ENCODE results near the gene OR52B6. TPM values are rescaled to one million over a fixed set of nuclear protein-coding genes. Genes with fewer than 3 reads are reported as not detected.

The OR52B6 gene
- total RNA-seq, 1 donor from 2014 or later: not detected

GRCh38 chr11:5603326-5603725 lies 22.6 kb downstream of the OR52B6 start:
- Histone ChIP-seq H3K9me3 (no peaks in the 10 kb centered on the region), H3K4me1 (peaks cover 16% of the 10 kb centered on the region), H3K36me3 (no peaks in the 10 kb centered on the region), H3K4me3 (no peak overlapping the region), H3K27me3 (no peaks in the 10 kb centered on the region), H3K27ac (no peak overlapping the region)
- TF ChIP-seq POLR2AphosphoS5 (IDR thresholded peaks at IDR 0.05; ENCODE audit: insufficient read depth in 1 of 2, low read depth in 1 of 2) (no peak), POLR2A (IDR thresholded peaks at IDR 0.05) (no peak)
- TF ChIP-seq, protein P1, sequence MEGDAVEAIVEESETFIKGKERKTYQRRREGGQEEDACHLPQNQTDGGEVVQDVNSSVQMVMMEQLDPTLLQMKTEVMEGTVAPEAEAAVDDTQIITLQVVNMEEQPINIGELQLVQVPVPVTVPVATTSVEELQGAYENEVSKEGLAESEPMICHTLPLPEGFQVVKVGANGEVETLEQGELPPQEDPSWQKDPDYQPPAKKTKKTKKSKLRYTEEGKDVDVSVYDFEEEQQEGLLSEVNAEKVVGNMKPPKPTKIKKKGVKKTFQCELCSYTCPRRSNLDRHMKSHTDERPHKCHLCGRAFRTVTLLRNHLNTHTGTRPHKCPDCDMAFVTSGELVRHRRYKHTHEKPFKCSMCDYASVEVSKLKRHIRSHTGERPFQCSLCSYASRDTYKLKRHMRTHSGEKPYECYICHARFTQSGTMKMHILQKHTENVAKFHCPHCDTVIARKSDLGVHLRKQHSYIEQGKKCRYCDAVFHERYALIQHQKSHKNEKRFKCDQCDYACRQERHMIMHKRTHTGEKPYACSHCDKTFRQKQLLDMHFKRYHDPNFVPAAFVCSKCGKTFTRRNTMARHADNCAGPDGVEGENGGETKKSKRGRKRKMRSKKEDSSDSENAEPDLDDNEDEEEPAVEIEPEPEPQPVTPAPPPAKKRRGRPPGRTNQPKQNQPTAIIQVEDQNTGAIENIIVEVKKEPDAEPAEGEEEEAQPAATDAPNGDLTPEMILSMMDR (IDR thresholded peaks at IDR 0.05): no peak
- DNase-seq (ENCODE audit: extremely low spot score in 2 of 2): no peak
- intact Hi-C loops (cut with DNase I): no loop called here

DNA sequence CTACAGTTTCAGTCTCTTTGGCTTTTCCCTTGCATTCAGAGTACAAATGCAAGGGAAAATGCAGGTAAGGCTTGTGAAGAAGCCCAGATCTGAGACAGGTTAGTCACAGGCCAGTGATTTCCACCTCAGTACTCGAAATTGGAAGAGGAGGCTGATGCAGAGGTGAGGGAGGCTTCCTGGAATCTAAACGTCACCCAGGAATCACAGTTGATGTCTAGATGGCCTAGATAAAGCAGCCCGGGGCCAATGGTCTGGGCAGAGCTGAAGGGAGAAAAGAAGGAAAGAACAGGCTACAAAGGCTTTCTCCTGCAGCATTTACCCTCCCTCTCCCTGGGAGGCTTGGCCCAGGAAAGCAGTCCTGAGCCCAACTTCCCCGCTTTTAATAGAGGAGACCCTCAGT lies 24.2 kb downstream of the OR52B6 start:
- TF ChIP-seq, protein P1 (IDR thresholded peaks at IDR 0.05): no peak
- no peak for TF ChIP-seq POLR2A (IDR thresholded peaks at IDR 0.05)
- no peak for TF ChIP-seq POLR2AphosphoS5 (IDR thresholded peaks at IDR 0.05; ENCODE audit: insufficient read depth in 1 of 2, low read depth in 1 of 2)
- H3K4me1 ChIP-seq: peaks cover 11% of the 10 kb centered on the region
- H3K36me3 ChIP-seq: no peaks in the 10 kb centered on the region
- H3K27me3 ChIP-seq: no peaks in the 10 kb centered on the region
- H3K9me3 ChIP-seq: no peaks in the 10 kb centered on the region
- intact Hi-C loops (cut with DNase I): no loop called here
- H3K4me3 ChIP-seq: no peak overlapping the region
- no peak for DNase-seq (ENCODE audit: extremely low spot score in 2 of 2)
- no peak overlapping the region for H3K27ac ChIP-seq

- no peaks in the 10 kb centered on the region for H3K9me3 ChIP-seq
- no peaks in the 10 kb centered on the region for H3K27me3 ChIP-seq
- peaks cover 1% of the 10 kb centered on the region for H3K4me1 ChIP-seq
- no peak overlapping the region for H3K4me3 ChIP-seq
- intact Hi-C loops (cut with DNase I): no loop called here
- H3K36me3 ChIP-seq: no peaks in the 10 kb centered on the region
- DNase-seq (ENCODE audit: extremely low spot score in 2 of 2): no peak
- no peak for TF ChIP-seq POLR2A (IDR thresholded peaks at IDR 0.05)
- TF ChIP-seq, protein P1 (IDR thresholded peaks at IDR 0.05): no peak
- TF ChIP-seq POLR2AphosphoS5 (IDR thresholded peaks at IDR 0.05; ENCODE audit: insufficient read depth in 1 of 2, low read depth in 1 of 2): no peak
- no peak overlapping the region for H3K27ac ChIP-seq
These were observed 25.2 kb downstream of the OR52B6 start for GRCh38 chr11:5605849-5606248.

DNA sequence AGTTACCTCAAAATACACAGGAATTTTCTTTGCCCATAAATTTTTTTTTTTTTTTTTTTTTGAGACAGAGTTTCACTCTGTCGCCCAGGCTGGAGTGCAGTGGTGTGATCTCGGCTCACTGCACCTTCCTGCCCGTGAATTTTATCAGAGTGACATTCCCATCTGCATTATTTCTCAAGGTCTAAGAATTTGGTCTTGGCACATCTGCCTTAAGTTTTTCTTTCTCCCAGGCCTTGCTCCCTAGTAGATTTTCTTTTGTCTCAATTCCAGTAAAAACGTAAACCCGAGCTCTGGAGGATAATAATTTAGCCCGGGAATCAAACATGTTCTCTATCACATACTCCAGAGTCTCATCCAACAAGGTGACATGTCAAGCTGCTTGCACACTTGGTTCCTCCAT lies 28.1 kb downstream of the OR52B6 start:
- no peaks in the 10 kb centered on the region for H3K27me3 ChIP-seq
- no peaks in the 10 kb centered on the region for H3K9me3 ChIP-seq
- no peak overlapping the region for H3K4me3 ChIP-seq
- H3K36me3 ChIP-seq: no peaks in the 10 kb centered on the region
- H3K27ac ChIP-seq: no peak overlapping the region
- TF ChIP-seq POLR2AphosphoS5 (IDR thresholded peaks at IDR 0.05; ENCODE audit: insufficient read depth in 1 of 2, low read depth in 1 of 2): no peak
- no peak for TF ChIP-seq POLR2A (IDR thresholded peaks at IDR 0.05)
- TF ChIP-seq, protein P1 (IDR thresholded peaks at IDR 0.05): no peak
- DNase-seq (ENCODE audit: extremely low spot score in 2 of 2): no peak
- no peaks in the 10 kb centered on the region for H3K4me1 ChIP-seq
- intact Hi-C loops (cut with DNase I): no loop called here

DNA sequence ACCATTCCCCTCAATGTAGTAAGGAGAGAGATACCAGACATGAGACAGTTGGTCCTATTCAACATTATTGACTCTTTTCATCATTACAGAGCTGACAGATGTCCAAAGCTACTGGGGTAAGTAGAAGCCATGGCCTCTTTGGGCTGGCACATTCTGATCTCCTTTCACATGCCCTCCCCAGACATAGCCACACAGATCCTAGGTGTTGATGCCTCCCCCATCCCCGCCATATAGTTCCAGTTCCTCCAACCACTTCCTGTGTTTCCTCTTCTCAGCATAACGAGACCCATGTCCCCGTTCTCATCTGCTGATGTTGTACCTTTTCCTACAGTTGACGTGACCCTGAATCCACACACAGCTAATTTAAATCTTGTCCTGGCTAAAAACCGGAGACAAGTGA lies 29.8 kb downstream of the OR52B6 start:
- no peaks in the 10 kb centered on the region for H3K36me3 ChIP-seq
- no peak overlapping the region for H3K27ac ChIP-seq
- intact Hi-C loops (cut with DNase I): no loop called here
- H3K4me3 ChIP-seq: no peak overlapping the region
- TF ChIP-seq POLR2A (IDR thresholded peaks at IDR 0.05): no peak
- no peak for TF ChIP-seq POLR2AphosphoS5 (IDR thresholded peaks at IDR 0.05; ENCODE audit: insufficient read depth in 1 of 2, low read depth in 1 of 2)
- TF ChIP-seq, protein P1 (IDR thresholded peaks at IDR 0.05): no peak
- H3K27me3 ChIP-seq: no peaks in the 10 kb centered on the region
- no peaks in the 10 kb centered on the region for H3K4me1 ChIP-seq
- H3K9me3 ChIP-seq: no peaks in the 10 kb centered on the region
- DNase-seq (ENCODE audit: extremely low spot score in 2 of 2): no peak

All from vagina (tissue), 2 donors.